SH-SY5Y (cell line): ENCODE results near the gene GRPEL2.

ENCODE experiments used
- GATA2 ChIP-seq: IDR thresholded peaks from 2 replicates; pipeline ENCODE4 v1.6.1; 2011; ENCODE audit warnings: mild to moderate bottlenecking, low read depth, low read length
- GATA3 ChIP-seq: IDR thresholded peaks from 2 replicates; pipeline ENCODE4 v1.6.1; 2011; ENCODE audit warnings: low read depth, mild to moderate bottlenecking, low read length, moderate library complexity

DNA sequence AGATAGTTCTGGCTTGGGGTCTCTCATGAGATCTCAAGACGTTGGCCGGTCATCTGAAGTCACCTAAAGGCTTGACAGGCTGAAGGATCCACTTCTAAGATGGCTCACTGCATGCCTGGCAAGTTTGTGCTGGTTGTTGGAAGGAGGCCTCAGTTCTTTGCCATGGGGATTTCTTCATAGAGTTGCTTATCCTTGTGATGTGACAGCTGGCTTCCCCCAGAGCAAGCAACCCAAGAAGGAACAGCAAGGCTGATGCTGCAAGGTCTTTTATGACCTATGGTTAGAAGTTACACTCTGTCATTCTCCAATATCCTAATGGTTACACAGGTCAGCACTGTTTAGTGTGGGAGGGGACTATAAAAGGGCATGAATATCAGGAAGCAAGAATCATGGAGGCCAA lies 20.7 kb upstream of the GRPEL2 start:
- TF ChIP-seq GATA3, result no peak
- no peak for TF ChIP-seq GATA2
